Measurements from ENCODE around the gene SLIT3.

SLIT3 gene

GRCh38 chr5:169013846-169014245 lies 287.1 kb downstream of the SLIT3 start:
- H3K4me1 ChIP-seq (ENCODE audit: low read depth, poor library complexity, severe bottlenecking) = peaks cover 25% of the 10 kb centered on the region
- no peak overlapping the region for H3K9ac ChIP-seq
- TF ChIP-seq CTCF (conservative IDR thresholded peaks at IDR 0.05; ENCODE audit: low read depth, low read length) = no peak
- H3K4me2 ChIP-seq = peak overlapping the region; percentile 48
- H3K27me3 ChIP-seq (ENCODE audit: insufficient read depth, low read depth) = no peaks in the 10 kb centered on the region
- no peak overlapping the region for H2AFZ ChIP-seq (ENCODE audit: low read depth)
- peak overlapping the region; percentile 20; the same call in 1 of the 2 replicates for H3K27ac ChIP-seq
- no peaks in the 10 kb centered on the region for H4K20me1 ChIP-seq (ENCODE audit: insufficient read depth)
- no peak overlapping the region for H3K4me3 ChIP-seq (IDR thresholded peaks at IDR 0.05; ENCODE audit: insufficient read depth, low read depth, low read length)
- H3K36me3 ChIP-seq (ENCODE audit: insufficient read depth) = no peaks in the 10 kb centered on the region
- H3K79me2 ChIP-seq (ENCODE audit: insufficient read depth, low read depth) = no peaks in the 10 kb centered on the region

- Histone ChIP-seq H3K4me1 (ENCODE audit: low read depth, poor library complexity, severe bottlenecking) (peaks cover 25% of the 10 kb centered on the region), H3K27me3 (ENCODE audit: insufficient read depth, low read depth) (no peaks in the 10 kb centered on the region), H4K20me1 (ENCODE audit: insufficient read depth) (no peaks in the 10 kb centered on the region), H3K27ac (peak overlapping the region; percentile 20; the same call in 1 of the 2 replicates), H3K9ac (no peak overlapping the region), H3K4me2 (peak overlapping the region; percentile 48), H2AFZ (ENCODE audit: low read depth) (no peak overlapping the region), H3K79me2 (ENCODE audit: insufficient read depth, low read depth) (no peaks in the 10 kb centered on the region), H3K4me3 (IDR thresholded peaks at IDR 0.05; ENCODE audit: insufficient read depth, low read depth, low read length) (no peak overlapping the region), H3K36me3 (ENCODE audit: insufficient read depth) (no peaks in the 10 kb centered on the region)
- no peak for TF ChIP-seq CTCF (conservative IDR thresholded peaks at IDR 0.05; ENCODE audit: low read depth, low read length)
Observed at GRCh38 chr5:169013208-169013728, 287.7 kb downstream of the SLIT3 start.

GRCh38 chr5:169012450-169012849 lies 288.5 kb downstream of the SLIT3 start:
- no peaks in the 10 kb centered on the region for H3K36me3 ChIP-seq (ENCODE audit: insufficient read depth)
- H3K27me3 ChIP-seq (ENCODE audit: insufficient read depth, low read depth) = no peaks in the 10 kb centered on the region
- peaks cover 25% of the 10 kb centered on the region for H3K4me1 ChIP-seq (ENCODE audit: low read depth, poor library complexity, severe bottlenecking)
- no peak overlapping the region for H2AFZ ChIP-seq (ENCODE audit: low read depth)
- TF ChIP-seq CTCF (conservative IDR thresholded peaks at IDR 0.05; ENCODE audit: low read depth, low read length) = no peak
- H3K27ac ChIP-seq = no peak overlapping the region
- H3K4me2 ChIP-seq = no peak overlapping the region
- no peak overlapping the region for H3K9ac ChIP-seq
- no peak overlapping the region for H3K4me3 ChIP-seq (IDR thresholded peaks at IDR 0.05; ENCODE audit: insufficient read depth, low read depth, low read length)
- H3K79me2 ChIP-seq (ENCODE audit: insufficient read depth, low read depth) = no peaks in the 10 kb centered on the region
- no peaks in the 10 kb centered on the region for H4K20me1 ChIP-seq (ENCODE audit: insufficient read depth)

GRCh38 chr5:169011451-169011850 lies 289.5 kb downstream of the SLIT3 start:
- Histone ChIP-seq H3K27me3 (ENCODE audit: insufficient read depth, low read depth) (no peaks in the 10 kb centered on the region), H3K9ac (no peak overlapping the region), H3K4me3 (IDR thresholded peaks at IDR 0.05; ENCODE audit: insufficient read depth, low read depth, low read length) (no peak overlapping the region), H3K4me2 (no peak overlapping the region), H3K79me2 (ENCODE audit: insufficient read depth, low read depth) (no peaks in the 10 kb centered on the region), H2AFZ (ENCODE audit: low read depth) (no peak overlapping the region), H3K4me1 (ENCODE audit: low read depth, poor library complexity, severe bottlenecking) (peaks cover 25% of the 10 kb centered on the region), H3K27ac (no peak overlapping the region), H3K36me3 (ENCODE audit: insufficient read depth) (no peaks in the 10 kb centered on the region), H4K20me1 (ENCODE audit: insufficient read depth) (no peaks in the 10 kb centered on the region)
- no peak for TF ChIP-seq CTCF (conservative IDR thresholded peaks at IDR 0.05; ENCODE audit: low read depth, low read length)
